ENCODE results near the gene CX3CR1.
"Not testable (repeated sequence)": the region's sequence is repeated elsewhere in the genome, so short reads cannot be mapped to it uniquely, and the experiment has no call there.

The CX3CR1 gene

DNA sequence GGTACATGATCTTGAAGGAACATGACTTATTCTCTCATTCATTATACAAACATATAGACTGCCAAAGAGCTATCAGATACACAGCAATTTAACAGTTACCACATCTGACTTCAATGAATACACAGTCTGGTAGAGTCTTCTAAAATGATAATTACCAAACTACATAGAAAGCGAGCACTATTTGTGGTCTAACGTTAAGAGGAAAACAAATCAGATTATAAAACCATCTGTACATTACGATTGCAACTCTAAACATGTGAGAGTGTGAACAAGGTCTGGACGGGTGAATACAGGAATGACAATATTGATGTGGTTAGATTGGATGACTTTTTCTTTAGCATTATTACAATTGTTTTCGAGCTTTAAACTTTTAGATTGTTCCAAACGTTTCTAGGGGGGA lies 16.3 kb downstream of the CX3CR1 start:
- no peak for DNase-seq

DNA sequence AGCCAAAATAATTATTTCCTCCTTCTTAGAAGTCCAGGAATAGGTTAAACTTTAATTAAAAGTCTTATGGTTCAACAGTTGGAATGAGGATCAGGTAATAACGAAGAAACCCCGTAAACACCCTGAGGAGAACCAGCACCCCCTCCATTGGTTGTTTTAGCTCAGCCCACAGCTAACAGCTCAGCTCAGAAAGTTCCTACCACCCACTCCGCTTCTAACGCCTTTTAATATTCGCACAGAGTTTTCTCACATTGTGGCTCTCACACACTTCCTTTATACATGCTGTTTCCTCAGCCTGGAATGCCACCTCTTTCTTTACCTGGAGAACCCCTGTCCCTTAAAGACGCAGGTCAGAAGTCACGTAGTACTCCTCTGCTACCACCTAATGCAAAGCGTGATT lies 17.0 kb downstream of the CX3CR1 start:
- DNase-seq, result no peak

DNA sequence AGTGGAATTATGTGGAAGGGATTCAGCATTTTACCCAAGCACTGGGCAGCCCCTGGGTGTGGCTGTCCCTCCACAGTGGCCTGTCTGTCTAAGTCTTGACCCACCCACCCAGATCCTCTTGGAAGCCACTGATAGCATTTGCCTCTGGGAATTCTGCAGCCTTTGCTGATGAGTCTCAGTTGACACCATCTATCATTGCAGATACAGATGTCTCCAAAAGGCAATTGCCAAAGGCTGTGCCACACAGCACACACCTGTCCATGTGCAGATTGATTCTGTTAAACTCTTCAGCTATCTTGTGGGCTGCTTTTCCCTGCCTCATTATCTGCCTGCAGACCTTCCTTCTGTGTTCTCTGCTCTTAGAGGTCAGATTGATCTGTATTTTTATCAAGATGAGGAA lies 18.1 kb downstream of the CX3CR1 start:
- DNase-seq, result no peak

DNA sequence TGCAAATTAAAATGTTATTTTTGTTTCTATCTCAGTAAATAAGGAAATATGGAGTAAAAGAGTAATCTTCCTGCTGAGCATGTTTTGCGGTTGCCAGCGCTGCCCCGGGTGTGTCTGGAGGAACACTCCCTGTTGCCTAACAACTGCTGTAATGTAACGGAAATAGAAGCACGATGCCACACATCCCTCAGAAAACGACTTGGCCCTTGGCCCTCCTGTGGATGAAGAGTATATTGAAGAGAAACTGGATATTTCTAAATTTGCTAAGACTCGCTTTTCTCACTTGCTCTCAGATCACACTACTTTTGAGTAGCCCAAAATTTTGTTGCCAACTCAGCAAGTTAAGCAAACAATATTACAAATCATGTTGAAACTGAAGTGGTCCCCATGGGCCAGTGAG lies 18.9 kb downstream of the CX3CR1 start:
- no peak for DNase-seq

DNA sequence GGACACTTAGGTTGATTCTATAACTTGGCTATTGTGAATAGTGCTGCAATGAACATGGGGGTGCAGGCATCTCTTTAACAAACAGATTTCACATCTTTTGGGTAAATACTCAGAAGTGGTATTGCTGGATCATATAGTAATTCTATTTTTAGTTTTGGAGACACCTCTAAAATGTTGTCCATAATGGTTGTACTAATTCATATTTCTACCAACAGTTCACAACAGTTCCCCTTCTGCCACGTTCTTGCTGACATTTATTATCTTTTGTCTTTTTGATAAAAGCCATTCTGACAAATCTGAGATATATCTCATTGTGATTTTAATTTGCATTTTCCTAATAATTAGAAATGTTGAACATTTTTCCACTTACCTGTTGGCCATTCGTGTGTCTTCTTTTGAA lies 19.5 kb downstream of the CX3CR1 start:
- DNase-seq, result no peak

DNA sequence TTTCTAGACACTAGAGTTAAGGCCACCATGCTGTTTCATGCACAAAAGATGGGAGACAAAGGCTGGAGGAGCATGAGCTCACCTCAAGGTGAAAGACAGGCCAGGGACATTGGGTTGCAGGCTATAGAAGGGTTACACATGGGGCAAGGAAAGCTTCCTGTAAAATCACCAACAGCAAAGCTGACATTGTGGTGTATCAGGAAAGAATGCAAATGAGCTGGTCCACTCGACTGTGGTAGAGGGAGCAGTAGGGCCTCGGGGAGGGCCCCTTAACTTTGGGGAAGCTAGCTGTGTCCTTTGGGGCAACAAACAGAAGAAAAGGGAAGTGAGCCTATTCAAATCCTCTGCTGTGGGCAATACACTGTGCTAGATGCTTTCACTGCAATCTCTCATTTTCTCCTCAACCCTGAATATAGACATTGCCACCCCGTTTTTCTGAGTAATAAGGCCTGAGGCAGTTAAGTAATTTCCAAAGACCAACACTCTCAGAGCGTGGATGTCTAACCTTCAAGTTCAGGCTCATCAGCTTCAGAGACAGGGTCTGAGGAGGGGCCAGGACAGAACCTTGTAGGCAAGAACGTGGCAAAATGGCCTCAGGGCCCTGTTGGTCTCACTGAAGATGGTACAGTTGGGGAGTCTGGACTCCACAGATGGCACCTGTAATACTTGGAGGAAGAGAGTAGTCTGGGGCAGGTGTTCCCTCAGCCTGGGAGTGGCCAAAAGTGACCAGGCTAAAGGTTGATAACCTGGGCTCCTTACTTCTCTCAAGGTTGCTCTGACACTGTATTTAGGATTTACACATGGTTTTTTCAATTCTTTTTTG lies 24.1 kb downstream of the CX3CR1 start:
- no peak for DNase-seq

DNA sequence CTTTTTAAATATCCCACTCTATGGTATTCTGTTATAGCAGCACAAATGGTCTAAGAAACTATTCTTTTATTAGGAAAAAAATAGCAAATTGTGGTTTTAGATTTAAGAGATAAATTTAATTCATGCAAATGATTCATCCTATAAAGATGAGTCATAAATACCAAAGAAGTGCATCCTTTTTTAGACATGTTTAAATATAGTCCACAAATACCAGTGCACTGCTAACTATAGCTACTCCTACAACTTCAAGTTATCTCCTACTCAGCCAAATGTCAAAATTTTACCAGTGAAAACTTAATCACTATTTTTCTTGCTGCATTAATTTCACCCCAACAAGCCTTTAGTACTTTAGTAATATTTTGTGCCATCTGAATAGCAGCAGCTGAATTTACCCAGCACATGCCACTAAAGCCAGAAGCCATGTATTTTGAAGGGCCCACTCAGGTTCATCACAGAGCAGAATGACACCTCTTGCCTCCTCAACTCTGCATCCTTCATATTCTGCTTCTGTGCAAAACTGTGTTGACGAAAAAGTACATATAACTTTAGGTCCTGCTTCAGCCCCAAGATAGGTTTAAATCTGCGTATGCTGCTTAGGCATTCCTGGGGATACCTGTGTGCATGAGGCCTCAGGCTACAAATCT lies 24.9 kb downstream of the CX3CR1 start:
- no peak for DNase-seq

DNA sequence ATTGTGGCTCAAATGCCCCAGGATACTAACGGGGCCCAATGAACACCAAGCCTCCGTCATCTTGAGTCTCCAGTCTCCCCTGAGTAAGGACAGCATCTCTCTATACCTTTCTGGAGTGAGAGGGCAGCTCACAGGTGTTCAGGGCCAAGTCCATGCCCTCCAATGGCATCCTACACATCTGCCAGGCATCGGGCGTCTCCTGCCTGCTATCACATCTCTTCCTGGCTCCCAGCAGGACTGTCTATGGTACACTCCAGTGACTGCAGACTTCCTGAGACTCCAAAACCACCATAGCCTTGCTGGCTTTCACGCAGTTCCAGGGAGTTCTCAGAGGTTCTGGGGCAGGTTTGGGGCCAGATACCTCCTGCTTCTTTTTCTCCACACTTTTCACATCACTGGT lies 28.3 kb downstream of the CX3CR1 start:
- no peak for DNase-seq

DNA sequence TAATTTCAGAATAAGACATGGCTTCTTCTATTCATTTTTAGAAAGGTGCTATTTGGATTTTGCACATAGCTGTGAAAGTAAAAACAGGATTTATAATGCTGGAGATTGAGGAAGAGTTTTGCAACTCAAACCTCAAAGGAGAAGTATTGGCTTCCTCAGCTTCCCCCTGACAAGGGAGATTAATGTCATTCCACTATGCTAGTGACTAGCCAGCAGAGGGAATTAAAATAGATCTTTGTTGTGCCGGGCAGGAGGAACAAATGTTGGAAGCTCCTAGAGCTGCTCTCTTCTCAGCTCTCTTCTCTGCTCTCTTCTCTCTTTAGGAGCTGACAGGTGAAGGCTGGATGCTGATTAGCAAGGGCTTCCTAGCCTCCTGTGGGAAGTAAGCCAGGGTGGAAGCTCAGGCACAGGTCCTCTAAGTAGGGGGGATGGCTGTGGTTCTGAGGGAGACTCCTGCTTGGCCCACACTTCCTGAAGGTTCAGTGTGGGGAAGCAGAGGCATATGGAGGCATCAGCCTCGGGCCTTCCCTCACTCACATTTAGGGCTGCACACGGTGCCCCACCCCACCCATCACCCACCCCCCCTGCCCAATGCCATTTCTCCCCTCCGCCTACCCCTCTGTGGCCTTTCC lies 29.6 kb downstream of the CX3CR1 start:
- DNase-seq, result no peak

DNA sequence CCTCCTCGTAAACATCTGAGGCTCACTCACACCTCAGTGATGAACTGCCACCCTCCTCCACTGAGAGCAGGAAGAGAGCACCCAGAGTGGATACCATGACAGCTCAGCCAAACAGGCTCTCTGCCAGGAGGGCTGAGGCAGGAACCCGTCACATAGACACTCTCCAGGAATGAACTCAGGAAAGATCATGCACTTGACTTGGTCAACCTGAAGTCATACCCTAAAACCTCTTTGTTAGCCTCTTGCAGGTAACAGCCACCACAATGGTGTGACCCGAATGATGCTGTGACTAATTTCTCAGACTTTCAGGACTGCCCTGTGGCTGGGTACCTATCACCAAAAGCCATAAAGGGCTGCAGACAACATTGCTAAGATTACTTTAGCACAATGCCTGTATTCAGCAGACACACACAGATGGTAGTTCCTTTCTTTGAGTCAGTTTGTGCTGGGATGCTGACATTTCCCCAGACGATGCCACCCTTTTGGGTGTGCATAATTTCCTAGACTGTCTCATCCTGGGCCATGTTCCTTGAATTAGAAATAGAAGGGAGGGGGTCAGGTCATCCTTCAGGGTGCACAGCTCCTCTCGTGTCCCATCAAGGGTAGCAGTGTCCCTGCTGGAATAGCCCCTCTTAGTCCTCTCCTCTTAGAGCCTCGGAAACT lies 30.3 kb downstream of the CX3CR1 start:
- DNase-seq, result no peak

DNA sequence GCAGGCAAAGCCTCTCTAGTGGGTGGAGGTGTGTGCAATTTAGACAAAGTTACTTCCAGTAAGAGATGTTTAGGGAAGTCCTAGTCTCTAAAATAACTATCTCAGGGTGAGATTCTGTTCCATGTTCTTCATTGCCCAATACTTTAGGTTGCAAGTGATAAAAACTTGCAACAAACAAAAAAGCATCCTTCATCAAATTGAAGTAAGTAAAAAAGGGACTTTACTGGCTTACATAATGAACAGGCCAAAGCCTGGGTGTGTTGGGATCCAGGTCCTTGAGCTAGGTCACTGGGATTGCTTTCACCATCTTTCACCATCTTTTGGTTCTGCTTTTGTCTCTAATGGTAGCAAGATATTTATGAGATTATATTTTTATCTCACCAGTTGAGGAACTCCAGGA lies 38.3 kb downstream of the CX3CR1 start:
- no peak for DNase-seq

DNA sequence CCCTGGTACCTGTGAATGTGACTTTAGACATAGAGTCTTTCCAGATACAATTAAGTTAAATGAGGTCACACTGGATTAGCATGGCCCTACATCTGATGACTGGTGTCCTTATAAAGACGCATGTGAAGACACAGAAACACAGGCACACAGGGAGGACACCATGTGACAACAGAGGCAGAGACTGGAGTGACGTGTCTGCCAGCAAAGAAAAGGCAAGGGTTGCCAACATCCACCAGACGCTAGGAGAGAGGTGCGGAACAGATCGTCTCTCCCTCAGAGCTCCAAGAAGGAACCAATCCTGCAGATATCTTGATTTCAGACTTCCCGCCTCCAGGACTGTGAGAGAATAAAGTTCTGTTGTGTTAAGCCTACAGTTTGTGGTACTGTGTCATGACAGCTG lies 42.8 kb downstream of the CX3CR1 start:
- DNase-seq, result no peak

DNA sequence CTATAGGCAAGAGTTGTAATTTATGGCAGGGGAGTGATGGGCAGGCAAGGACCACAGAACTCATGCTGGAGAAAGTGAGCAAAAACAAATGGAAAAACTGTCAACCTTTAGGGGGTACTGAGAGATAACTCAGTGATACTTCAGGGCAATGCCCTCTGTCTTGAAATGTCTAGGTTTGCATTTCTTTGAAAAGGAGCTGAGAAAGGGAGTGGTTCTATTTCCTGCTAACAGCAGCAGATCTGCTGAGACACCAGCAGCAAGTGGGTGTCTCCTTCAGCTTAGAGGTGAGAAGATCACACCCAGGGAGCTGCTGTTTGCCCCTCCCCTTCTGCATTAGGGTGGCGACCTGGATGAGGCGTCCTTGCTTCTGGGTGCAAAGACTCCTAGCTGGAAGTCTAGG lies 45.2 kb downstream of the CX3CR1 start:
- no peak for DNase-seq

DNA sequence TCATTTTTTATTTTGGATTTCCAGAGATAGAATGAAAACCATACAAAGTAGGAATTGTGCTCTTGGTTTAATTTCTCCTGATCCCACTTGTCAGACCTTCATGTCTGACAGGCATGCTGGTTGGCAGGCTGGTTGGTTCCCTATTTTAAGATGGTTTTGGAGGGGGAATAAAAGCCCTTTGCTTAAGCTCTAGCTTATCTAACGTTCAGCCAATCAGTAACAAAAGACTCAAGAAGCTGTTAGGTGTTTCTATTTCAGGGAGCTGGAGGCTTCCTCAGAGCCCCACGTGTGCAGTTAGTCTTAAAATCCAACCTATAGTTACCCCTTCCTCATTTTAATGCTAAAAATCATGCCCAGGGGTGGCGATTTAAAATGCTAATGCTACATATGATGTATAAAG lies 47.0 kb downstream of the CX3CR1 start:
- no peak for DNase-seq

DNA sequence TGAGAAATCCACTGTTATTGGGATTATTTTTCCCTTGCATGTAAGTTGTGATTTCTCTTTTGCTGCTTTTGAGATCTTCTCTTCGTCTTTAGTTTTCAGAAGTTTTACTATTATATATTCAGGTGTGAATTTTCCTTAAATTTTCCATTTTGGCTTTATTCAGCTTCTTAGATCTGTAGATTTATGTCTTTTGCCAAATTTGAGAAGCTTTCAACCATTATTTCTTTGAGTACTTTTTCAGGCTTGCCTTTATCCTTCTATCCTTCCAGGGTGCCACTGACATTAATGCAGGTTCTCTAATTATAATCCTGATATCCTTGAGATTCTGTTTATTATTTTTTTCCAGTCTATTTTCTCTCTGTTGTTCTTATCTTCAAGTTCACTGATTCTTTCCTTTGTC lies 49.4 kb downstream of the CX3CR1 start:
- DNase-seq, result no peak

DNA sequence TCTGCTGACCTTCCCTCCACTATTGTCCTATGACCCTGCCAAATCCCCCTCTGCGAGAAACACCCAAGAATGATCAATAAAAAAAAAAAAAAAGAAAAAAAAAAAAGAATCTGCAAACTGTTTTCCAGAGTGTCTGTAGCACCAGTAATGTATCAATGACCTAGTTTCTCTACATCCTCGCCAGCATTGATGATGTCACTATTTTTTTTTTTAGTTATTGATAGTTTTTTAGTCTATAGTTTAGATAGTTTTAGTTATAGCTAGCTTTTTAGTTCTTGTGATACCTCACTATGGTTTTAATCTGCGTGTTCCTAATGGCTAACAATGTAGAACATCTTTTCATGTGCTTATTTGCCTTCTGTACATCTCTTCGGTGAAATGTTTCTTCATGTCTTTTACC lies 51.3 kb downstream of the CX3CR1 start:
- no peak for DNase-seq

DNA sequence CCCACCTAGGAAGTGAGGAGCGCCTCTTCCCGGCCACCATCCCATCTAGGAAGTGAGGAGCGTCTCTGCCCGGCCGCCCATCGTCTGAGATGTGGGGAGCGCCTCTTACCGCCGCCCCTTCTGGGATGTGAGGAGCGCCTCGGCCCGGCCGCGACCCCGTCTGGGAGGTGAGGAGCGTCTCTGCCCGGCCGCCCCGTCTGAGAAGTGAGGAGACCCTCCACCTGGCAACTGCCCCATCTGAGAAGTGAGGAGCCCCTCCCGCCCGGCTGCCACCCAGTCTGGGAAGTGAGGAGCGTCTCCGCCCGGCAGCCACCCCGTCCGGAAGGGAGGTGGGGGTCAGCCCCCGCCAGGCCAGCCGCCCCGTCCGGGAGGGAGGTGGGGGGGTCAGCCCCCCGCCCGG lies 52.2 kb downstream of the CX3CR1 start:
- DNase-seq, result not testable (repeated sequence)

DNA sequence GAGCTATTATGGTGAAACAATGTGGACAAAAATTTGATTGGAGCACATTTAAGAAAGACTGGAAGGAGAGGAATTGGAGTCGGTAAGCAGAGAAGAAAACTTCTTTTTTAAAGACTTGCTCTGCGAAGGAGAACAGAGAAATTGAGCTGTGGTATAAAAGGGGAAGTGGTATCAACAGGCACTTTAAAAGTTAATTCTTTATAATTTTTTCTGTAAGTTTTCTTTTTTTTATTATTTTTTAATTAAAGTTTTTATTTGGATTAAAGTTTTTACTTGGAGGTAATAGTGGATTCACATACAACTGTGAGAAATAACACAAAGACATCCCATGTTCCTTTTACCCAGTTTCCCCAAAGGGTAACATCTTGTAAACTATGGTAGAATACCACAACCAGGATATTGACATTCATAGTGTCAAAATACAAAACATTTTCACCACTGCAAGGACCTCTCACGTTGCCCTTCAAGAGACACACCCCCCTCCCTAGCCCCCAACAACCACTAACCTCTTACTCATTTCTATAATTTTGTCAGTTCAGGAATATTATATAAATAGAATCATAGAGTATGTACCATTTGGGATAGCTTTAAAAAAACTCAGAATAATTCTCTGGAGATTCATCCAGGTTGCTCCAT lies 53.6 kb downstream of the CX3CR1 start:
- DNase-seq, result no peak

DNA sequence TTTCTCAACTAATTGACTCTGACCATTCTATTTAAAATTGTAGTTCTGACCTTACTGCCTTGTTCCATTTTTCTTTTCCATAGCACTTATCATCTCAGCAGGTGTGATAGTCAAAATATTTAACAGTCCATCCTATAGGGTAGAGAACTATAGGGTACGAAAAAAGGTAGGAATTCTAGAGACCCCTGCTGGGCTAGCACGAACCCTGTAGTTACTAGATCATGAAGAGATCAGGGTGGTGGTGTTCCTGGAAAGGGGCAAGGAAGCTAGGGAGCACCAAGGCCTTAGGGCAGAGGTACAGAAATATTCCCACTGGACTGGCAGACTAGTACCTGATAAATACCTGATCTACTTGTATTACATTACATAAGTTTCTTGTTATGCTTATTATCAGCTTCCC lies 55.5 kb downstream of the CX3CR1 start:
- DNase-seq, result no peak

DNA sequence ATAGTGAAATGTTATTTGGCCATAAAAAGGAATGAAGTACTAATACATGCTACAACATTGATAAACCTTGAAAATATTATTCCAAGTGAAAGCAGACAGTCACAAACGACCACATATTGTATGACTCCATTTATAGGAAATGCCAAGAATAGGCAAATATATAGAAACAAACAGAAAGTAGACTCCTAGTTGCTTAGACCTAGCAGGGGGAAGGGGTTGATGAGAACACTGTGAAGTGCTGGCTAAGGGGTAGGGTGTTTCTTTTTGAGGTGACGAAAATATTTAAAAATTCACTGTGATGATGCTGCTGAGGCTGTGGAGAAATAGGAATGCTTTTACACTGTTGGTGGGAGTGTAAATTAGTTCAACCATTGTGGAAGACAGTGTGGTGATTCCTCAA lies 56.9 kb downstream of the CX3CR1 start:
- no peak for DNase-seq

DNA sequence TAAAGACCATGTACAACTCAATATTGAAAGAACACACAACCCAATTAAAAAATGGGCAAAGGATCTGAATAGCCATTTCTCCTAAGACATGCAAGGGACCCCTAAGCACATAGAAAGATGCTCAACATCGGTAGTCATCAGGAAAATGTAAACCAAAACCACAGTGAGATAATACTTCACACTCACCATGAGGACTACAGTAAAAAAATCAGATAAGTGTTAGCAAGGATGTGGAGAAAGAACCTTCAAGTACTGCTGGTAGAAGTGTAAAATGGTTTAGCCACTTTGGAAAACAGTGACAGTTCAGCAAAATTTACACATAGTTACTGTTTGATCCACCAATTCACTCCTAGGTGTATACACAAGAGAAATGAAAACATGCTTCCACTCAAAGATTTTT lies 57.4 kb downstream of the CX3CR1 start:
- no peak for DNase-seq

DNA sequence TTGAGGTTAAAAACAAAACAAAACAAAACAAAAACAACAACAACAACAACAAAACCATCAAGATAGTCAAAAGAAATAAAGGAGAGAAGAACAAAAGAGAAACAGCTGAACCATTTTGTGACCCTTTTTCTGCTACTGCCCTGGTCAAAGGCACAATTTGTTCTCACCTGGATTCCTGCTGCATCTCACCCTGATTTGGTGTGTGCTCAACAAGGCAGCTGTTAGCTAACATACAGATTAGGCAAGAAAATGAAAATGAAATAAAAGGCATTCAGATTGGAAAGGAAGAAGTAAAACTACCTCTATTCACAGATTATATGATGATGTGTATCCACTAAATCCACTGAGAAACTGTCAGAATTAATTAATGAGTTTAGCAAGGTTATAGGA lies 58.7 kb downstream of the CX3CR1 start:
- no peak for DNase-seq

DNA sequence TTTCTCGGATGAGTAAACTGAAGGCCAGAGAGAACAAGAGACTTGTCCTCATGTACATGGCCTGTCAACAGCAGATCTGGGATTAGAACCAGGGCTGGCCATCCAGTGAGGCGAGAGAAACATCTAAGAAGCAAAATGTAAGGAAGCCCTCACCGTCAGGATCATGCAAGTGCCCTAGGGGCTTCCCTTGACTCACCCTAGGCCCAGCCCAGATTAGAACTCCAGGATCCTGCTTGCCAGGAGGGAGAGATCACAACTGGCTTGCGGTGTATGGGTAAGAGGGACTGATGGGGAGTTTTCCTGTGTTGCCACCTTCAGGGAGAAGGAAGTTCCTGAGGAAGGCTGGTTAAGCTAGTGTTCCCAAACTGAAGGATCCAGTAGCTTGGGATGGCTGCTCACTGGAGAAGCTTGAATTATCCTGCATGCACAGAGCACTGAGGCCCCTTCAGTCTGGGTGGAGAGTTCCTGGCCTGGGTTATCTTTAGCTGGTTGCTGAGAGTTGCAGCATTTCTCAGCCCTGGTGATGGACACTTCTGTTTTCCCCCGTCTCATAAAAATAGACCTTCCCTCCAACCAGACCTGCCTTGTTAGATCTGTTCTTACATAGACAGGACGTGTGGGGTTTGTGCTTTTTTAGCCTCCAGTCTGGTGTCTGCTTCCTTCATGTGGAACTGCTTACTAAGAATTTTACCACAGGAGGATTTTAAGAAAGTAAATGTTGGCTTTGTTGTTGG lies 59.3 kb downstream of the CX3CR1 start:
- no peak for DNase-seq
